Subcutaneous preadipocyte (primary cell): ENCODE data around the gene IGFALS. TPM values are rescaled to one million over a fixed set of nuclear protein-coding genes. Genes with fewer than 3 reads are reported as not detected.

Experiments used
- total RNA-seq: library from RNA; depleted of rRNA; stranded (reverse); fragments of >200 nt; gene quantifications from 2 replicates; pipeline ENCODE4 v1.2.3, GENCODE V29; 2012

Gene IGFALS
- total RNA-seq, result under 0.01 TPM in 1 of 2 replicates, not detected in the other

DNA sequence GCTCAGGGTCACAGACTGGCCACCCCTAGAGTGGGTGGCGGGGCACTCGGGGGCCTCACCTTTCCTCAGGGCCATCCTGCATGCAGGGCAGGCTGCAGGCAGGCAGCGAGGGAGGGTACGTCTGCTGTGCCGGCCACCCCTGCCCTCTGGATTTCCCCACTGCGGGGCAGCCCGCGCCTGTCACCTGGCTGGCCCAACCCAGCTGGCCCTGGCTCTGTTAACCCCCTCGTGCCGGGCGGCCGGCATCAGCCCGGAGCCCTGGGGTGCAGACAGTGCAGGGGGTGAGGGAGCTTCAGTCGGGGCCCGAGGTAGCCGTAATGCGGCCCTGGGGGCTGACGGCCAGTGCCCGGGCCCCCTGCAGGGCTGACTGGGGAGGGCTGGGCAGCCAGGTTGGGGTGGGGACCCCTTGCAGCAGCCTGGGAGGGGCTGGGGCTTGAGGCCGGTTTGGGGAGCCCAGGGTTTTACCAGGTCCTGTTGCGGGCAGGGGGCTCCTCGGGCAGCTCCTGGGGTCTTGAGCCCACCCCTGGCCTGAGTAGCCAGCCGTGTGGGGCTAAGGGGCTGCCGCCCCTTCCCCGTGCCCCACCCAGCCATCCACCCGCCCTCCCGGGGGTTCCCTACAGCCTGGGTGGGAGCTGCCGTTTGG lies at the start of gene IGFALS:
TSS of gene IGFALS (minus strand) at position 128 of the 643 bp plus-strand sequence. CDS start at position 75, 53 bp downstream.

GRCh38 chr16:1826691-1827573 lies 33.4 kb upstream of the IGFALS start, which contains the start of the genes FAHD1 and HAGH:
Gene FAHD1, plus strand, starts transcription at chr16:1827206. Its CDS starts 33 bp downstream, at chr16:1827239.
Gene HAGH, minus strand, starts transcription at chr16:1826825. Its CDS starts 38 bp downstream, at chr16:1826787.

GRCh38 chr16:1782408-1783264 lies 10.9 kb downstream of the IGFALS start, which contains the start of the genes NUBP2 and SPSB3:
Gene NUBP2, plus strand, starts transcription at chr16:1782960. Its CDS starts 61 bp downstream, at chr16:1783021.
Gene SPSB3, minus strand, starts transcription at chr16:1782571. Its CDS starts 1,088 bp downstream, at chr16:1781483.

DNA sequence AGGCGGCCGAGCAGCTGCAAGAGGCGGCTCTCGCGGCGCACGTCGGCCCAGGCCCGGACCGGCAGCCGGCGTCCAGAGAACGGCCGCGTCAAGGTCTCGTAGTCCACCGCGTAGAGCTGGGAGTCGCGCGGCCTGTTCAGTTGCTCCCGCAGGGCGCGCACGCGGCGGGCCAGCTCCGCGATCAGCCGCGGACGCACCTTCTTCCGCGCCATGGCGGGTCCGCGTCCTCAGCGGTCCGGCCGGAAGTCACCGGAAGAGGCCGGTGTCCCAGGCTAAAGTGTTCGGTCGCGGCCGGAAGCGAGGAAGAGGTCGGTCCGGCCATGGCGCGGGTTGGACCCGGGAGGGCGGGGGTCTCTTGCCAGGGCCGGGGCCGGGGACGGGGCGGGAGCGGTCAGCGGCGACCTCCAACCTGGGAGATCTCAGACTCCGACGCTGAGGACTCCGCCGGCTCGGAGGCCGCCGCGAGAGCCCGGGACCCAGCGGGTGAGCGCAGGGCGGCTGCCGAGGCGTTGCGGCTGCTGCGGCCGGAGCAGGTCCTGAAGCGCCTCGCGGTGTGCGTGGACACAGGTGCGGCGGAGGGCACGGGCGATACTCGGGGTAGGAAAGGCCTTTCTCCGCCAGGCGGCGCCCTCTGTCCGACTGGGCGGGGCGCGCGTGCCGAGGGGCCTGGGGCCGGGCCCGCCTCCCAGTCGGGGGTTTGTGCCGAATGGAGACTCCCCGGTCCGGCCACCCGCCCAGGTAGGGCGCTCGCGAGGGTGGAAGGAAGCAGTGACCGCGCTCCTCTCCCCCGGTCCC lies 20.4 kb downstream of the IGFALS start, which contains the start of gene MRPS34:
TSS of gene MRPS34 (minus strand) at position 227 of the 795 bp plus-strand sequence. CDS start at position 212, 15 bp downstream.

GRCh38 chr16:1772362-1772907 lies 21.1 kb downstream of the IGFALS start, which contains the start of gene EME2:
Gene EME2, plus strand, starts transcription at chr16:1772810. Its CDS starts 418 bp downstream, at chr16:1773228.

DNA sequence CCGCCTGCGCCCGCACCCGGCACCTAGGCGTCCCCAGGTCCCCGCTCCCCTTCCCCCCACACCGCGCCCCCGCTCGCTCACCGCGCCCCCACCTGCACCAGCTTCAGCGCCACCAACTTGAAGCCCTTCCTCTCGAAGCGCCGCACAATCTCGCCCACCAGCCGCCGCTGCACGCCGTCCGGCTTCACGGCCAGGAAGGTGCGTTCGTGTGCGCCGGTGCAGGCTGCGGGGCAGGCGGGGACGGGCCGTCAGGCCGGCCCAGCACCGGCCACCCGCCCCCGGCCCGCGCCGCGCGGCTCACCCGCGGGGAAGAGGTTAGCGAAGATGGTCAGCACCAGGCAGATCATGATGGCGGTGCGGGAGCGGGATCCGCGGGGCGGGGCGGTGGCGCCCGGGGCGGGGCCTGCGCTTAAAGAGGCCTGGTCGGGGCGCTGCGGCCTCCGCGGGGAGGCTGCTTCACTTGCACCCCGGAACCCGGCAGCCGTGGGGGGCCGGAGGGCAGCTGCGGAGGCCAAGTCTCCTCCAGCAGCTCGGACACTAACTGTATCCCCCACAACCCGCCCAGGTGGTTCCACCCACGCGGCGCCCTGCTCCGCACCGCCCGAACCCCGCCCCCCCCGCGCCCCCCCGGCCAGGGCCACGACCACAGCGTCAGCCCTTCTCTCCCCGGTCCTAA lies 22.2 kb downstream of the IGFALS start, which contains the start of gene NME3:
TSS of gene NME3 (minus strand) at position 356 of the 676 bp plus-strand sequence. CDS start at position 347, 9 bp downstream.

Other genes with a start within 250 kb of the IGFALS start
- gene IFT140, start 181.6 kb downstream of the IGFALS start, total RNA-seq, result 21.3 and 25.2 TPM in 2 replicates
- 9.6 and 13.5 TPM in 2 replicates for gene CRAMP1, start 181.3 kb downstream of the IGFALS start, total RNA-seq
- 52.2 and 57.7 TPM in 2 replicates for gene JPT2, start 115.4 kb downstream of the IGFALS start, total RNA-seq
- 40.4 and 57.9 TPM in 2 replicates for gene MAPK8IP3, start 87.5 kb downstream of the IGFALS start, total RNA-seq
- gene NME3, start 22.2 kb downstream of the IGFALS start, total RNA-seq, result 29.9 and 37.5 TPM in 2 replicates
- 11.7 and 18.4 TPM in 2 replicates for gene EME2, start 20.9 kb downstream of the IGFALS start, total RNA-seq
- 68.0 and 88.2 TPM in 2 replicates for gene MRPS34, start 20.6 kb downstream of the IGFALS start, total RNA-seq
- gene SPSB3, start 11.1 kb downstream of the IGFALS start, total RNA-seq, result 20.3 and 27.2 TPM in 2 replicates
- gene NUBP2, start 10.7 kb downstream of the IGFALS start, total RNA-seq, result 69.8 and 79.4 TPM in 2 replicates
- 14.7 and 24.3 TPM in 2 replicates for gene HAGH, start 33.1 kb upstream of the IGFALS start, total RNA-seq
- gene FAHD1, start 33.5 kb upstream of the IGFALS start, total RNA-seq, result 52.6 and 61.7 TPM in 2 replicates
- not detected in 2 replicates for gene MEIOB, start 78.5 kb upstream of the IGFALS start, total RNA-seq
- gene HS3ST6, start 124.7 kb upstream of the IGFALS start, total RNA-seq, result not detected in 2 replicates
- 12.7 and 15.4 TPM in 2 replicates for gene MSRB1, start 149.5 kb upstream of the IGFALS start, total RNA-seq
- not detected in 2 replicates for gene RPL3L, start 161.0 kb upstream of the IGFALS start, total RNA-seq
- 133 and 161 TPM in 2 replicates for gene NDUFB10, start 165.8 kb upstream of the IGFALS start, total RNA-seq
- 1,799 and 3,882 TPM in 2 replicates for gene RPS2, start 171.1 kb upstream of the IGFALS start, total RNA-seq
- not detected in 2 replicates for gene RNF151, start 173.2 kb upstream of the IGFALS start, total RNA-seq
- 49.2 and 51.6 TPM in 2 replicates for gene TBL3, start 178.3 kb upstream of the IGFALS start, total RNA-seq
- gene NOXO1, start 187.8 kb upstream of the IGFALS start, total RNA-seq, result 0.39 TPM in 1 of 2 replicates, not detected in the other
- gene GFER, start 190.5 kb upstream of the IGFALS start, total RNA-seq, result 9.9 and 13.1 TPM in 2 replicates
- gene SYNGR3, start 196.3 kb upstream of the IGFALS start, total RNA-seq, result 0.73 and 1.4 TPM in 2 replicates
- gene ZNF598, start 216.1 kb upstream of the IGFALS start, total RNA-seq, result 26.8 and 35.0 TPM in 2 replicates
- gene NPW, start 226.1 kb upstream of the IGFALS start, total RNA-seq, result 1.5 TPM in 1 of 2 replicates, not detected in the other
- 4.8 and 5.1 TPM in 2 replicates for gene NHERF2, start 233.2 kb upstream of the IGFALS start, total RNA-seq